SHP77 treated with DMSO at 0.1 percent for 48 hours (cell line): ENCODE results near the gene STK25.

Experiments used
- DNase-seq: peaks from one replicate; lab custom pipeline; 2025; lab: John Stamatoyannopoulos, UW

The STK25 gene

GRCh38 chr2:241493092-241493491, 15.3 kb downstream of the STK25 start:
- no peak for DNase-seq

- DNase-seq: no peak
Observed at GRCh38 chr2:241492174-241492565, 16.2 kb downstream of the STK25 start.

GRCh38 chr2:241491549-241492173, 16.7 kb downstream of the STK25 start:
- no peak for DNase-seq

- no peak for DNase-seq
Observed at GRCh38 chr2:241490825-241491506, 17.4 kb downstream of the STK25 start.

- no peak for DNase-seq
Observed at GRCh38 chr2:241489733-241490680, 18.4 kb downstream of the STK25 start.

- DNase-seq: no peak
Observed at GRCh38 chr2:241489088-241489487, 19.3 kb downstream of the STK25 start.

GRCh38 chr2:241485172-241485911, 23.0 kb downstream of the STK25 start:
- no peak for DNase-seq

- DNase-seq: no peak
Observed at GRCh38 chr2:241483305-241483704, 25.1 kb downstream of the STK25 start.

GRCh38 chr2:241482126-241482955, 26.0 kb downstream of the STK25 start:
- DNase-seq: no peak

GRCh38 chr2:241481687-241482086, 26.7 kb downstream of the STK25 start:
- no peak for DNase-seq

GRCh38 chr2:241479026-241479898, 29.1 kb downstream of the STK25 start:
- no peak for DNase-seq

- DNase-seq: no peak
Observed at GRCh38 chr2:241478166-241478565, 30.2 kb downstream of the STK25 start.

GRCh38 chr2:241475267-241475666, 33.1 kb downstream of the STK25 start:
- no peak for DNase-seq

- DNase-seq: no peak
Observed at GRCh38 chr2:241473399-241473798, 35.0 kb downstream of the STK25 start.

GRCh38 chr2:241469746-241470145, 38.6 kb downstream of the STK25 start:
- DNase-seq: no peak

GRCh38 chr2:241468476-241468781, 40.0 kb downstream of the STK25 start:
- DNase-seq: no peak

- no peak for DNase-seq
Observed at GRCh38 chr2:241467777-241468475, 40.5 kb downstream of the STK25 start.

- DNase-seq: no peak
Observed at GRCh38 chr2:241466230-241466629, 42.2 kb downstream of the STK25 start.

GRCh38 chr2:241465543-241465942, 42.8 kb downstream of the STK25 start:
- no peak for DNase-seq
